Osteocyte (in vitro differentiated cells): ENCODE data around the gene RAB37. TPM values are rescaled to one million over a fixed set of nuclear protein-coding genes. Genes with fewer than 3 reads are reported as not detected.

Experiments used
- DNase-seq: peaks from one replicate; pipeline ENCODE4 v3.0.0; 2021; ENCODE audit warnings: mixed read lengths; ENCODE audit not compliant: unreplicated experiment; ENCODE audit errors: extremely low spot score
- H3K27ac Mint-ChIP-seq: one replicate; pipeline ENCODE4 v1.8.0; 2021; ENCODE audit warnings: mild to moderate bottlenecking, mixed read lengths; ENCODE audit not compliant: unreplicated experiment
- H3K27me3 Mint-ChIP-seq: one replicate; pipeline ENCODE4 v1.8.0; 2021; ENCODE audit warnings: mixed read lengths; ENCODE audit not compliant: unreplicated experiment
- H3K36me3 Mint-ChIP-seq: one replicate; pipeline ENCODE4 v1.8.0; 2021; ENCODE audit warnings: mixed read lengths; ENCODE audit not compliant: unreplicated experiment
- H3K4me1 Mint-ChIP-seq: one replicate; pipeline ENCODE4 v1.8.0; 2021; ENCODE audit warnings: mixed read lengths; ENCODE audit not compliant: unreplicated experiment
- H3K4me3 Mint-ChIP-seq: one replicate; pipeline ENCODE4 v1.8.0; 2021; ENCODE audit warnings: mild to moderate bottlenecking, moderate library complexity, mixed read lengths; ENCODE audit not compliant: unreplicated experiment
- H3K9me3 Mint-ChIP-seq: one replicate; pipeline ENCODE4 v1.8.0; 2021; ENCODE audit warnings: mixed read lengths; ENCODE audit not compliant: unreplicated experiment
- microRNA-seq: library from miRNA; unstranded; fragments of <30 nt; microRNA quantifications from one replicate; pipeline ENCODE4 v1.1.0, GENCODE V29; 2020; ENCODE audit not compliant: unreplicated experiment
- total RNA-seq: library from RNA; stranded (reverse); gene quantifications from 2 replicates; pipeline ENCODE4 v1.2.1, GENCODE V29; 2021
- TF ChIP-seq, protein P1 (sequence below): fragments of 200-600 bp; sonication (generic); IDR thresholded peaks from 2 replicates; pipeline ENCODE4 v1.5.0; 2021; ENCODE audit warnings: antibody characterized with exemption, mild to moderate bottlenecking, moderate library complexity

Gene RAB37
- total RNA-seq, 1 donor from 2014 or later = not detected

DNA sequence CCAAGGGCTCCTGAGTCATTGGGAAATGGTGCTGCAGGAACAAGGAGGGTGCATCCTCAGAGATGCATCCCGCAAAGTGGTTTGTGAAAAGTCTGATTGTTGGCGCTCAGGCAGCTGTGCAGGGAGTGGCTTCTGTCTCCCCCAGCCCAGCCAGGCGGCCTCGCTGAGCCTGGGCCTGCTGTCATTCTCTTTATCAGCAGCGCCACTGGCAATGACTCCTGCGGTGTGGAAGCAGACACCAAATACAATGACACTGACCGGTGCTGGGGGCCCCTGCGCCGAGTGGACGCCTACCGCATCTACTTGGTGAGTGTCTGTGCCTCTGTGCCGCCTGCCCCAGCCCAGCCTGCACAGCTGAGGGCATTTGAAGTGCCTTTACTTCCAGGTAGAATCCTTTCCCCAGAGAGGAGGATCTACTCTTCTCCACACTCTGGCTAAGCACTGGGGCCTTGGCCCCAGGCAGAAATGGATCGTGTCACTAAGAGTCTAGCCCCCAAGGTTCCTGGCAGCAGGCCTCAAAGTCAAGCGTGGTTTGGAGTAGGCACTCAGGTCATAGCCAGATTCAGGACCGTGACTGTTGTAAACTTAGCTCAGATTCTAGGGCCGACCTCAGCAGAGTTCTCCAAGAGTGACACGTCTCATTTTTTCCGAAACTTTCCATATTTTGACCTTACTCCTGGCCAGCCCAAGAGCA is 58.4 kb downstream of the RAB37 start:
- peaks cover 32% of the 10 kb centered on the region for H3K36me3 Mint-ChIP-seq
- peaks cover 31% of the 10 kb centered on the region for H3K4me1 Mint-ChIP-seq
- no peaks in the 10 kb centered on the region for H3K27me3 Mint-ChIP-seq
- TF ChIP-seq, protein P1, sequence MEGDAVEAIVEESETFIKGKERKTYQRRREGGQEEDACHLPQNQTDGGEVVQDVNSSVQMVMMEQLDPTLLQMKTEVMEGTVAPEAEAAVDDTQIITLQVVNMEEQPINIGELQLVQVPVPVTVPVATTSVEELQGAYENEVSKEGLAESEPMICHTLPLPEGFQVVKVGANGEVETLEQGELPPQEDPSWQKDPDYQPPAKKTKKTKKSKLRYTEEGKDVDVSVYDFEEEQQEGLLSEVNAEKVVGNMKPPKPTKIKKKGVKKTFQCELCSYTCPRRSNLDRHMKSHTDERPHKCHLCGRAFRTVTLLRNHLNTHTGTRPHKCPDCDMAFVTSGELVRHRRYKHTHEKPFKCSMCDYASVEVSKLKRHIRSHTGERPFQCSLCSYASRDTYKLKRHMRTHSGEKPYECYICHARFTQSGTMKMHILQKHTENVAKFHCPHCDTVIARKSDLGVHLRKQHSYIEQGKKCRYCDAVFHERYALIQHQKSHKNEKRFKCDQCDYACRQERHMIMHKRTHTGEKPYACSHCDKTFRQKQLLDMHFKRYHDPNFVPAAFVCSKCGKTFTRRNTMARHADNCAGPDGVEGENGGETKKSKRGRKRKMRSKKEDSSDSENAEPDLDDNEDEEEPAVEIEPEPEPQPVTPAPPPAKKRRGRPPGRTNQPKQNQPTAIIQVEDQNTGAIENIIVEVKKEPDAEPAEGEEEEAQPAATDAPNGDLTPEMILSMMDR = no peak
- no peak for DNase-seq
- H3K27ac Mint-ChIP-seq = no peak overlapping the region
- no peaks in the 10 kb centered on the region for H3K9me3 Mint-ChIP-seq
- no peak overlapping the region for H3K4me3 Mint-ChIP-seq

DNA sequence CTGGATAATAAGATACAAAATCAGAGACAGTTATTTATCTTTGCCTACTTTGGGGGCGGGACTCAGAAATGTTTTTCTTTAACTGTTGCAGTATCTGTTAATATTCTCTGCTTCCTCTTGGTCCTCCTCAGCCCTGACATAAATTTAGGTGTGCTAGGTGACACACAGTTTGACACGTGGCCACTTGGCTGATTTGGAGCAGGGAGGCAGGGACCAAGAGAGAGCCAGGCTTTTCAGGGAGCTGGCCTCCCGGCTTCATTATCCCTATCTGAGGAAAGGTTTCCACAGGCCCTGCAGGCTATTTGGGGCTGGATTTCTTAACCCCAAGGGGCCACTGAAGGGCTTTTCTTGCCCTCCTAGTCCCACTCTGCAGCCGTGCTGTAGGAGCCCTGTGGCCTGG is 59.2 kb downstream of the RAB37 start:
- Mint-ChIP-seq H3K27ac (no peak overlapping the region), H3K9me3 (no peaks in the 10 kb centered on the region), H3K27me3 (no peaks in the 10 kb centered on the region), H3K4me1 (peaks cover 31% of the 10 kb centered on the region), H3K36me3 (peaks cover 31% of the 10 kb centered on the region), H3K4me3 (no peak overlapping the region)
- TF ChIP-seq, protein P1 = no peak
- DNase-seq = no peak

DNA sequence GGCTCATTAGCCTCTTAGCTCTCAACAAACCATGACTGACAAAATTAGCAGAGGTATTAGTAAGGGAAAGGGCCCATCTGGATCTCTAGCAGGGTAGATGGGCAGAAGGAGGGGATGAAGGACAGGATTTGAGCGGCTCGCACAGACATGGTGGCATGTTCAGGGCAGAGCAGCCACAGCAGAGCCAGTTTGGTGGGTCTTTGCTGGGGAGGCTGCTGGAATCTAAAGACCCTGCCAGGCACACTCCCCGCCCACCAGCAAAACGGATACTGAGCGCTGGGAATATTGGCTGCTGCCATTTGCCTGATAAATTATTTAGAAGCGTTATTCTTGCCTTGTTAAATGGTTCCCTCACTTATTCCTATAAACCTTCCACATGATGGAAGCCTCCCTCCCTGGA is 59.8 kb downstream of the RAB37 start:
- Mint-ChIP-seq H3K36me3 (peaks cover 31% of the 10 kb centered on the region), H3K27ac (peak overlapping the region; percentile 46), H3K4me3 (no peak overlapping the region), H3K4me1 (peaks cover 28% of the 10 kb centered on the region), H3K9me3 (no peaks in the 10 kb centered on the region), H3K27me3 (no peaks in the 10 kb centered on the region)
- no peak for DNase-seq
- TF ChIP-seq, protein P1 = no peak

Small RNAs within 50 kb of the gene (microRNA-seq; reads per million reads assigned to microRNA genes)
- gene MIR3615 = 101 reads per million, percentile 52 among the genes with 10 or more reads in this experiment

Other genes with a start within 250 kb of the RAB37 start
- not detected in 2 replicates for gene CD300LB, start 205.8 kb upstream of the RAB37 start, total RNA-seq
- gene CD300C, start 191.1 kb upstream of the RAB37 start, total RNA-seq = not detected in 2 replicates
- gene CD300H, start 169.7 kb upstream of the RAB37 start, total RNA-seq = not detected in 2 replicates
- not detected in 2 replicates for gene CD300LD, start 145.0 kb upstream of the RAB37 start, total RNA-seq
- not detected in 2 replicates for gene CD300E, start 113.5 kb upstream of the RAB37 start, total RNA-seq
- gene CD300LF, start 24.3 kb upstream of the RAB37 start, total RNA-seq = not detected in 2 replicates
- gene NHERF1, start 11.4 kb downstream of the RAB37 start, total RNA-seq = 117 and 125 TPM in 2 replicates
- 48.6 and 52.5 TPM in 2 replicates for gene NAT9, start 39.1 kb downstream of the RAB37 start, total RNA-seq
- gene GRIN2C, start 122.6 kb downstream of the RAB37 start, total RNA-seq = 0.10 and 0.13 TPM in 2 replicates
- gene FDXR, start 135.7 kb downstream of the RAB37 start, total RNA-seq = 9.1 and 11.2 TPM in 2 replicates
- gene FADS6, start 156.4 kb downstream of the RAB37 start, total RNA-seq = not detected in 2 replicates
- gene USH1G, start 186.0 kb downstream of the RAB37 start, total RNA-seq = not detected in 2 replicates
- not detected in 2 replicates for gene OTOP2, start 187.0 kb downstream of the RAB37 start, total RNA-seq
- gene OTOP3, start 198.6 kb downstream of the RAB37 start, total RNA-seq = not detected in 2 replicates
- gene HID1, start 235.5 kb downstream of the RAB37 start, total RNA-seq = 10.1 and 11.9 TPM in 2 replicates